Smooth muscle cell (in vitro differentiated cells): ENCODE measurements around the gene HPS3. TPM values are rescaled to one million over a fixed set of nuclear protein-coding genes. Genes with fewer than 3 reads are reported as not detected.

Experiments
- DNase-seq: peaks from one replicate; lab custom pipeline; 2025; ENCODE audit not compliant: unreplicated experiment; lab: John Stamatoyannopoulos, UW
- H2AFZ ChIP-seq: fragments of 200-600 bp; sonication (generic); 2 replicates; pipeline ENCODE4 v1.6.0; 2016; ENCODE audit warnings: antibody characterized with exemption, low read depth, mild to moderate bottlenecking
- H3F3A ChIP-seq: fragments of 200-600 bp; sonication (generic); 2 replicates; pipeline ENCODE4 v1.6.0; 2017; ENCODE audit warnings: antibody characterized with exemption, low read depth
- H3K27ac ChIP-seq: fragments of 200-600 bp; sonication (generic); 2 replicates; pipeline ENCODE4 v1.5.1; 2016; ENCODE audit warnings: low read depth, mild to moderate bottlenecking
- H3K27me3 ChIP-seq: fragments of 200-600 bp; sonication (generic); 2 replicates; pipeline ENCODE4 v1.6.1; 2016; ENCODE audit warnings: low read depth, mild to moderate bottlenecking
- H3K36me3 ChIP-seq: fragments of 200-600 bp; sonication (generic); 2 replicates; pipeline ENCODE4 v1.5.1; 2016; ENCODE audit warnings: low read depth
- H3K4me1 ChIP-seq: fragments of 200-600 bp; sonication (generic); 2 replicates; pipeline ENCODE4 v1.5.1; 2016; ENCODE audit warnings: low read depth
- H3K4me2 ChIP-seq: fragments of 200-600 bp; sonication (generic); 2 replicates; pipeline ENCODE4 v1.6.0; 2016; ENCODE audit warnings: mild to moderate bottlenecking
- H3K4me3 ChIP-seq: fragments of 200-600 bp; sonication (generic); 2 replicates; pipeline ENCODE4 v1.5.1; 2016; ENCODE audit warnings: mild to moderate bottlenecking
- H3K79me2 ChIP-seq: fragments of 200-600 bp; sonication (generic); 2 replicates; pipeline ENCODE4 v1.6.0; 2016; ENCODE audit warnings: low read depth, mild to moderate bottlenecking
- H3K9ac ChIP-seq: fragments of 200-600 bp; sonication (generic); 2 replicates; pipeline ENCODE4 v1.6.0; 2016; ENCODE audit warnings: low read depth
- H3K9me3 ChIP-seq: fragments of 200-600 bp; sonication (generic); replicated peaks from 2 replicates; pipeline ENCODE4 v1.5.1; 2016; ENCODE audit warnings: low read depth
- H4K20me1 ChIP-seq: fragments of 200-600 bp; sonication (generic); 2 replicates; pipeline ENCODE4 v1.6.0; 2016; ENCODE audit warnings: low read depth
- WGBS: methylation state at CpG from one replicate; pipeline ENCODE4 v1.1.7; 2016; ENCODE audit warnings: low lambda C conversion rate; 5-methylcytosine and 5-hydroxymethylcytosine counted together
- polyA plus RNA-seq: library from polyadenylated mRNA; unstranded; fragments of >200 nt; fragmentation: Nextera tagmentation; extraction: Ambion mirVana; gene quantifications from 2 replicates; pipeline ENCODE4 v1.2.1, GENCODE V29; 2016
- total RNA-seq: library from RNA; depleted of rRNA; stranded (reverse); fragments of >200 nt; gene quantifications from 2 replicates; pipeline ENCODE4 v1.2.3, GENCODE V29; 2014
- TF ChIP-seq, protein P1 (sequence below): fragments of 200-600 bp; sonication (generic); IDR thresholded peaks from 2 replicates; pipeline ENCODE4 v1.5.1; 2017; ENCODE audit warnings: borderline replicate concordance, mild to moderate bottlenecking, antibody characterized with exemption; ENCODE audit not compliant: insufficient read depth, poor library complexity, severe bottlenecking

The HPS3 gene
- total and polyA plus RNA-seq, 2 experiments from 2014 or later = 12.3 to 25.4 TPM

DNA sequence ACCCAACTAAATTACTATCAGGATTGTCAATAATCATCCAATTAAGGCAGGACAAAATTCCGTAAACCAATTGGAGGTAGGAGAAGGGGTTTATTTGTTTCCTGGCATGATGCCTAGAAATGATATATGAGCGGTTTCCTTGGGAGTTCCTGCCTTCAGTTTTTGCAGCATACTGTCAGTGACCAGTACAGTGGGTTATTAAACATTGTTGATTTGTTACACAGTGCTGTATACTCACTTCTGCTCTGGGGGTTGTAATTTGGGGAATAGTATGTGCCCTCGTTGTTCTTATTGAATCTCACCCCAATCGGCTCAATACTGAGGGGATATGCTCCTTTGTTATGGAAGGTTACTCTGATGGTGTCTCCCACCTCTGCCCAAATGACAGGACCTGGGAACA is 70.0 kb downstream of the HPS3 start:
- Histone ChIP-seq H3K4me1 (peaks cover 33% of the 10 kb centered on the region), H3K79me2 (no peaks in the 10 kb centered on the region), H3K9ac (no peak overlapping the region), H3K27ac (no peak overlapping the region), H3F3A (no peaks in the 10 kb centered on the region), H3K9me3 (no peaks in the 10 kb centered on the region), H2AFZ (no peak overlapping the region), H3K36me3 (no peaks in the 10 kb centered on the region), H3K27me3 (peaks cover 13% of the 10 kb centered on the region), H4K20me1 (no peaks in the 10 kb centered on the region), H3K4me2 (no peak overlapping the region), H3K4me3 (no peak overlapping the region)
- no peak for DNase-seq
- 67% methylated on average over 4 of the region's 4 CpGs for WGBS
- TF ChIP-seq, protein P1, sequence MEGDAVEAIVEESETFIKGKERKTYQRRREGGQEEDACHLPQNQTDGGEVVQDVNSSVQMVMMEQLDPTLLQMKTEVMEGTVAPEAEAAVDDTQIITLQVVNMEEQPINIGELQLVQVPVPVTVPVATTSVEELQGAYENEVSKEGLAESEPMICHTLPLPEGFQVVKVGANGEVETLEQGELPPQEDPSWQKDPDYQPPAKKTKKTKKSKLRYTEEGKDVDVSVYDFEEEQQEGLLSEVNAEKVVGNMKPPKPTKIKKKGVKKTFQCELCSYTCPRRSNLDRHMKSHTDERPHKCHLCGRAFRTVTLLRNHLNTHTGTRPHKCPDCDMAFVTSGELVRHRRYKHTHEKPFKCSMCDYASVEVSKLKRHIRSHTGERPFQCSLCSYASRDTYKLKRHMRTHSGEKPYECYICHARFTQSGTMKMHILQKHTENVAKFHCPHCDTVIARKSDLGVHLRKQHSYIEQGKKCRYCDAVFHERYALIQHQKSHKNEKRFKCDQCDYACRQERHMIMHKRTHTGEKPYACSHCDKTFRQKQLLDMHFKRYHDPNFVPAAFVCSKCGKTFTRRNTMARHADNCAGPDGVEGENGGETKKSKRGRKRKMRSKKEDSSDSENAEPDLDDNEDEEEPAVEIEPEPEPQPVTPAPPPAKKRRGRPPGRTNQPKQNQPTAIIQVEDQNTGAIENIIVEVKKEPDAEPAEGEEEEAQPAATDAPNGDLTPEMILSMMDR = no peak

DNA sequence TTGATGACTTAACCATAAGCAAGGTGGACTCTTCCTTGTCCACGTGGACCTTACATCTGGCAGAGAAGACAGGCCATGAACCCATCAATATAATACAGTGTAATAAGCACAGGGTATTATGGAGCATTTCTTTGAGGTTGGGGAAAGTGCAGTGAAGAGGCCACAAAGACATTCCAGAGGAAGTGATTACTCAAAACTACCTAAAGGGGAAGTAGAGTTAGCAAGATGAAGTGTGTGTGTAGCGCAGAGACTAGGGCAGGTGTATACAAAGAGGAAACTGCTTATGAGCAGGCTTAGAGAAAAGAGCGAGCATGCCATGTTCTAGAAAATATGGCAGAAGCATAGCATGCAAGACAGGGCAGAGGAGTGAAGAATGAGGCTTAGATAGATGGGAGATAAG is 74.3 kb downstream of the HPS3 start:
- Histone ChIP-seq H3K79me2 (no peaks in the 10 kb centered on the region), H3K9ac (no peak overlapping the region), H3K4me1 (peaks cover 10% of the 10 kb centered on the region), H3K36me3 (no peaks in the 10 kb centered on the region), H3F3A (no peaks in the 10 kb centered on the region), H3K4me2 (no peak overlapping the region), H4K20me1 (no peaks in the 10 kb centered on the region), H3K27ac (no peak overlapping the region), H3K9me3 (no peaks in the 10 kb centered on the region), H3K27me3 (peaks cover under 1% of the 10 kb centered on the region), H2AFZ (no peak overlapping the region), H3K4me3 (no peak overlapping the region)
- TF ChIP-seq, protein P1 = no peak
- WGBS = 92% methylated on average over 3 of the region's 3 CpGs
- no peak for DNase-seq

DNA sequence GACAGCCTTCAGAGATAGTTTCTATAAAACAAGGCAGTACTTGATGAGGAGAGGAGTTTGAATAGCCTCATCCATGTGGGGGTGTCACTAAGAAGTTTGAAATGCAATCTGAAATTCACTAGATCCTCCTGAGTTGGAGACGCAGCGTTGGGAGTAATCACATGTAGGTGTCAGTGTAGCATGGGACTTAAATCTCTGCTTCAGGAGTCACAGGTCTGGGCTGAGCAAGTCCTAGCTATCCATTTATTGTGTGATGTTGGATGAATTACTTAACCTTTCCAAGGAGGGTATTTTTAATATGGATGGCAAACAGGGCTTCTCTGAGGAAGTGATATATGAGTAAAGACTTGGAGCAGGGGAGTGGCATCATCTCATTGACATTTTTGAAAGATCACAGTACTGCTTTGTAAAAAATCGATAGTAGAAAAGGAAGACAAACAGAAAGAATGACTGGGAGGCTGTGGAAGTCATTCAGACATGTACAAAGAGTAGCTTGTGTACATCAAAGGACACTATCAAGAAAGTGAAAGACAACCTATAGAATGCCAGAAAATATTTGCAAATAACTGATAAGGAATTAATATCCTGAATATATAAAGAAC is 75.1 kb downstream of the HPS3 start:
- 86% methylated on average over 3 of the region's 3 CpGs for WGBS
- Histone ChIP-seq H3K4me2 (no peak overlapping the region), H3K27me3 (no peaks in the 10 kb centered on the region), H3K9ac (no peak overlapping the region), H4K20me1 (no peaks in the 10 kb centered on the region), H3K4me1 (peaks cover 3% of the 10 kb centered on the region), H3F3A (no peaks in the 10 kb centered on the region), H2AFZ (no peak overlapping the region), H3K79me2 (no peaks in the 10 kb centered on the region), H3K36me3 (no peaks in the 10 kb centered on the region), H3K9me3 (no peaks in the 10 kb centered on the region), H3K27ac (no peak overlapping the region), H3K4me3 (no peak overlapping the region)
- TF ChIP-seq, protein P1 = no peak
- DNase-seq = no peak

DNA sequence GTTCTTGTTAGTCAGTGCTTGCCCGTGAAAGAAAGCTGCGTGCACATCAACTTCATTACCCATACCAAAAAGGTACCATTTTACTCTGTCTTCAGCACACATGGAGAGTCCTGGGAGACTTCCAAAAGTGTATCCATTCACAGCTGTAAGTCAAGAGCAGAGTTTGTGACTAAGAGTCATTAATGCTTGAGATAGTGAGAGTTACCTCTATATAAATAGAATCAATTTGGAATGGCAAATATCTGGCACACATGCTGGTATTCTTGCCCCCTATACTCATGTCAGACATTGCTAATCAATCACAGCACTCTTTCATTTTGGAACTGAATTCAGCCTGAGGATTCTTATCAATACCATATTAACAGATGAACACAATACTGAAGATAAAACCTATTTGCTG is 78.0 kb downstream of the HPS3 start:
- H3K27ac ChIP-seq = no peak overlapping the region
- TF ChIP-seq, protein P1 = no peak
- no peak for DNase-seq
- no peaks in the 10 kb centered on the region for H3K36me3 ChIP-seq
- no peaks in the 10 kb centered on the region for H3F3A ChIP-seq
- H3K9me3 ChIP-seq = no peaks in the 10 kb centered on the region
- no peak overlapping the region for H3K4me2 ChIP-seq
- no peaks in the 10 kb centered on the region for H3K79me2 ChIP-seq
- WGBS = 100% methylated on average over 2 of the region's 2 CpGs
- no peaks in the 10 kb centered on the region for H3K4me1 ChIP-seq
- no peak overlapping the region for H3K4me3 ChIP-seq
- H3K27me3 ChIP-seq = no peaks in the 10 kb centered on the region
- no peaks in the 10 kb centered on the region for H4K20me1 ChIP-seq
- no peak overlapping the region for H3K9ac ChIP-seq
- no peak overlapping the region for H2AFZ ChIP-seq
